GM19452 (cell line): Measurements from ENCODE around the gene GABARAP.

ENCODE experiments used
- ATAC-seq: cut with Tn5 transposase; IDR thresholded peaks from one replicate; pipeline ENCODE4 v1.9.1; 2021; ENCODE audit not compliant: unreplicated experiment

GABARAP gene

DNA sequence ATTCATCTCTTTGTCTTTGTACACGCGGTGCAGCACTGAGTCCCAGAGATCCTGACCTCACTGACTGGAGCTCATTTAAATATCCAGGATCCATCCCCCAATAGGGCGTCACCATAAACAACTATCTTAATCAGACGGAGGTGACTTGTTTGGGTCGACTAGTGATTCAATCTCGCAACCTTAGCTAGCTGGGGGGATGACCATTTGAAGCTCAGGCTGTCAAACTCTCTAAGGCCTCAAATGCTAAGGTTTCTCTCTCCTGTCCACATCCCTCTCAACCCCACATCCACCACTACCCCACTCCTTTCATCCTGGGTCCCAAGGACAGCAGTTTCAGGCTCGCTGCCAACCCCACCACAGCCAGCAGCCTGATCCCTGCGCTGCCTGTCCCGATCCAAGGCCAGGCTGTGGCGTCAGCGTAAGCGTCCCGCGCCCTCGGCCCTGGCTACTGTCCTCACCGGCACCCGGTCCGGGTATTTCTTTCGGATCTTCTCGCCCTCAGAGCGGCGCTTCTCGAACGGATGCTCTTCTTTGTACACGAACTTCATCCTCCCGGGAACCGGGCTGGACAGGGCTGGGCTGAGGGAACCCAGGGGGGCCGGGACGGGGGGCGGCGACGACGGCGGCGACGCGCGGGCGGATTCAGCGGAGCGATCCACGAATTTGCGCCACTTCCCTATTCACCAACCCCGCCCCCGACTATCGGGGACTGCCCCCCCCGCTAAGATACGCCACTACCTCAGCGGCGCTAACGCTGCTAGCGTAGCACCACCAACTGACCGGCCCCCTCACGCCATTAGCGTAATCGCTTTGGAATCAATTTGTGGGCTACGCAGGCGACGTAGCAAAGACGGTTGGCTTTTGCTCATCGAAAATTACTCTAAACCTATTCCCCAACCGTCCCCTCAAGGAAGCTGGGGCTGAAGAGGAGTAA, at the start of gene GABARAP:
Gene GABARAP, minus strand, starts transcription at position 667 of the 934 bp plus-strand sequence. Its CDS starts 119 bp downstream, at position 548.
- ATAC-seq = peak; percentile 17

GRCh38 chr17:7290685-7291084, 48.4 kb upstream of the GABARAP start:
- no peak for ATAC-seq

- ATAC-seq = no peak
These were observed 47.9 kb upstream of the GABARAP start for GRCh38 chr17:7290166-7290565.

DNA sequence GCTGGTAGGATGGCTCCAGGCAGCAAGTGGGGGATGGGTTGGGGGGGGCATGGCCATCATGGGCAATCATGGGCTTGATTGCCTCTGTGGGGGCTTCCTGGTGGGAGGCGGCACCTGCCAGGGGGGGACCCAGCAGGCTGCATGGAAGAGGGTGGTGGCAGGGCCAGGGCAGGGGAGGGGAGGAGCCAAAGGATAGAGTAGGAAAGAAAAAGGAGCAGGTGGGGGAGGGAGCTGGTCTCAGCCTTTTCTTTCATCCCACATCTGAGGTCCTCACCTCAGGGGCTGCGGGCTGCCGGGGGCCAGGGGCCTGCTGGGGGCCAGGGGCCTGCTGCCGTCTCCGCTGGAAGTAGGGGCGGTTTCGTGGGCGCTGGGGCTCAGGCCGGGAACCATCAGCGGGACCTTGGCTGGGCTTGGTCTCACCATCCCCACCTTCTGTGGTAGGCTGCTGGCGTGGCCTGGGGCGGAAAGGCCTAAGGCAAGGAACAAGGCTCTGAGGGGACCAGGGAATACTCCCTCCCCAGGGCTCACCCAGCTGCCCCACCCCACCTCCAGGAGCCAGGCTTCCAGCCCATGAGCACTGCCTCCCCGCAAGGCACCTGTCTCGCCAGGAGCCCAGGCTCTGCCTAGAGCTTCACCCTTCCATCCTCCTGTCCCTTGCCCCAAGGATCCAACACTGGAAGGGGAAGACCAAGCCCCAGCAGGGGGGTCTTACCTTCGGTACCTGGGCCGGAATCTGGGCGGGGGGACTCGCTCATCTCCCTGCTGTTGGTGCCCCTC, 47.2 kb upstream of the GABARAP start:
- no peak for ATAC-seq

- no peak for ATAC-seq
These were observed 43.4 kb upstream of the GABARAP start for GRCh38 chr17:7285679-7286078.

DNA sequence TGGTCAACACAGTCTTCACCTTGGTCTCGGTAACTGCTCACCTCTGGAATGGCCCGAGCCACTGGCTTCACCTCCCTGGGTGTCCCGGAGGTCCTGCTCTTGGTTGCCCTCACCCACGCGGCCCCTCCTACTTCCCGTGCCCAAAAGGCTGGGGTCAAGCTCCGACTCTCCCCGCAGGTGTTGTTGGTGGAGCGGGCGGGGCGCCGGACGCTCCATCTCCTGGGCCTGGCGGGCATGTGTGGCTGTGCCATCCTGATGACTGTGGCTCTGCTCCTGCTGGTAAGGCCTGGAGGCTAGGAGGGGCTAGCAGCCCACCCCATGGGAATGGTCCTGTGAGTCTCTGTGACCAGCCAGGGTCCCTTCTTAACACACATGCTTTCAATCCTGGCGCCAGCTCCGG, 42.7 kb upstream of the GABARAP start:
- no peak for ATAC-seq

GRCh38 chr17:7283471-7284216, 41.4 kb upstream of the GABARAP start:
- no peak for ATAC-seq

DNA sequence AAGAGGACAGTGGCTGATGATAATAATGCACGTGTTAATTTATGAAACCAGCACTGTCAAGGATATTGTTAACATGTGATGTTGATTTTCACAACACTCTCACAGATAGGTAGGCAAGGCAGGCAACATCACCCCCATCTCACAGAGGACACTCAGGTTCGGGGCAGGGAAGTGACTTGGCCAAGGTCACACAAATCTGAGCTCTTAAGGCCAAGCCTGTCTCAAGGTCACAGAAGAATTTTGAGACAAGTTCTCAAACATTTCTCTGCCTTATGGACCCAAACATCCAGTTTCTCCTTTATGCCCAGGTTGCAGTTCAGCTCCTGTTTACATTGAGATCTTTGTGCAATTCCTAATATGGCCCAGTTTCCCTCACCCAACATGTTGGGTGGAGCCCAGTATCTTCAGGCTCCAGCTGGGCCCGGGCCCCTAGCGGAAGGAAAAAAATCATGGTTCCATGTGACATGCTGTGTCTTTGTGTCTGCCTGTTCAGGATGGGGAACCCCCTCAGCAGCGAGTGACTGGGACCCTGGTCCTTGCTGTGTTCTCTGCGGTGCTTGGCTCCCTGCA, 40.6 kb upstream of the GABARAP start:
- ATAC-seq = no peak

GRCh38 chr17:7281953-7282751, 39.9 kb upstream of the GABARAP start:
- no peak for ATAC-seq

DNA sequence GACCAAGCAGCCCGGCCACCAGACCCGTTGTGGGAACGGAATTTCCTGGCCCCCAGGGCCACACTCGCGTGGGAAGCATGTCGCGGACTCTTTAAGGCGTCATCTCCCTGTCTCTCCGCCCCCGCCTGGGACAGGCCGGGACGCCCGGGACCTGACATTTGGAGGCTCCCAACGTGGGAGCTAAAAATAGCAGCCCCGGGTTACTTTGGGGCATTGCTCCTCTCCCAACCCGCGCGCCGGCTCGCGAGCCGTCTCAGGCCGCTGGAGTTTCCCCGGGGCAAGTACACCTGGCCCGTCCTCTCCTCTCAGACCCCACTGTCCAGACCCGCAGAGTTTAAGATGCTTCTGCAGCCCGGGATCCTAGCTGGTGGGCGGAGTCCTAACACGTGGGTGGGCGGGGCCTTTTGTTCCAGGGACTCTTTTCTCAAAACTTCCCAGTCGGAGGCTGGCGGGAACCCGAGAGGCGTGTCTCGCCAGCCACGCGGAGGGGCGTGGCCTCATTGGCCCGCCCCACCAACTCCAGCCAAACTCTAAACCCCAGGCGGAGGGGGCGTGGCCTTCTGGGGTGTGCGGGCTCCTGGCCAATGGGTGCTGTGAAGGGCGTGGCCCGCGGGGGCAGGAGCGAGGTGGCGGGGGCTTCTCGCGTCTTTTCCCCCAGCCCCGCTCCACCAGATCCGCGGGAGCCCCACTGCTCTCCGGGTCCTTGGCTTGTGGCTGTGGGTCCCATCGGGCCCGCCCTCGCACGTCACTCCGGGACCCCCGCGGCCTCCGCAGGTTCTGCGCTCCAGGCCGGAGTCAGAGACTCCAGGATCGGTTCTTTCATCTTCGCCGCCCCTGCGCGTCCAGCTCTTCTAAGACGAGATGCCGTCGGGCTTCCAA, 39.1 kb upstream of the GABARAP start, which contains the start of gene SLC2A4:
Gene SLC2A4, plus strand, starts transcription at position 645 of the 879 bp plus-strand sequence. Its CDS starts 217 bp downstream, at position 862.
- ATAC-seq = peak; percentile 49

GRCh38 chr17:7280519-7281073, 38.3 kb upstream of the GABARAP start:
- ATAC-seq = peak; percentile 62

- no peak for ATAC-seq
These were observed 37.2 kb upstream of the GABARAP start for GRCh38 chr17:7279448-7279847.

GRCh38 chr17:7266784-7267183, 24.5 kb upstream of the GABARAP start:
- no peak for ATAC-seq

GRCh38 chr17:7263801-7264078, 21.5 kb upstream of the GABARAP start:
- no peak for ATAC-seq

DNA sequence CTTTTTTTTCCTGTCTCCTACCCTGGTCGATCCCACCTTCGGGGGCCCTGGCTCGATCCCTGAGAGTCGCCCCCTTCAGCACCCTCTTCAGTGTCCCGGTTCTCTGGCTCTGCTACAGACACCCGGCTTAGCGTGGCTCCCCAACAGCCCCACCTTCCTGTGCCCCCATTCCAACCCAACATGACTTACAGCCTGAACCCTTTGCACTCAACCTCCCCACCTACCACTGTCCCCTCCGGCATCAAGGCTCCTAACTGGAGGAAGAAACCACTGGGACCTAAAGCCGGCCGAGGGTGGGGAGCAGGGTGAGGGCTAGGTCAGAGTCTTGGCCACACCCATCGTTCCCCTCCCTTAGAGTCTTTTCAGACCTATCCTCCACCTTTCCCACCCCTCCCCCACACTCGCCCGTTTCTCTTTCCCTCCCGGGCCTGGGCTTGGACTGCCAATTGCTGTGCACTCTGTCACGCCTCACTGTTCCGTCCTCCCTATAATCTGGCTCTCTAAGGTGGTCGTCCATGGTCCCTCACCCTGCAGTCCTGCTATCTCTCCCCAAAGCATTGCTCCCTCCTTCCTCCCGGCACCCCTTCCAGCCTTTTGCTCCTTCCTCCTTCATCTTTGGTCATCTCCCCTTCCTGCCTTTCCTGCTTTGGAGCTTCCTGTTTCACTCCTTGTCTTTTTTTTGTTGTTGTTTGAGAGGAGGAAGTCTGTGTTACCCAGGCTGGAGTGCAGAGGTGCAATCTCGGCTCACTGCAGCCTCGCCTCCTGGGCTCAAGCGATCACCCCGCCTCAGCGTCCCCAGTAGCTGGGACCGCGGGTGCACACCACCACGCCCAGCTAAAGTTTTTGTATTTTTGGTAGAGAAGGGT, 20.9 kb upstream of the GABARAP start:
- ATAC-seq = no peak

DNA sequence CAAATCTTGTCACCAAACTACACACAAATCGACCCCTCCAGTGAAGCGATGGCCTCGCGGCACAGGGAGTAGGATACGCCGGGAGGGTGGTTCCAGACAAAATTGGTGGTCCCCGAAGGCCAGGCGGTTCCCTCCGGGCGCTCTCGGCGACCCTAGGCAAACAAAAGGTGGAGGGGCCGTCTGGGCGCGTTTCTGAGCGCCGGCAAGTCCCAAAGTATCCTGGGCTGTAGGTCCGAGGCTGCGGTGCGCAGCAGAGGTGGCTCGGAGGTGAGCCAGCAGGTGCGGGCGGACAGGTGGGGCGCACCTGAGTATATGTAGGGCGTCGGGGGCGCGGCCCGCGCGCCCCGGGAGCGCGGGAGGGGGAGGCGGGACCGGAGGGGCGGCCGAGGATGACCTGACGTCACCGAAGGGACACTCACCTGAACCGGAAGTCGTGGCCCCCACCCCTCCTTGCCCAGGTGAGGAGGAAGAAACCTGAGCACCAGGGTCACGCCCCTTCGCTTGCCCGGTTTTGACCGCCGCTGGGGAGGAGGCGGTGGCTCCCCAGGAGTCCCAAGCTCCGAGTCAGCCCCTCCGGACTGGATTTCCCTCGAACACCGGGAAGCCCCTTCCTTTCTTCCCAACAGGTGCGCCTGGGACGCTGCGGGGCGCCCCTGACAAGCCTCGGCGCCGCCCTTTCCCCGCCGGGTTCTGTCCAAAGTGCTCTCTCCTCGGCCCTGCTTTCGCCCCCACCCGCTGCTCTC, 20.1 kb upstream of the GABARAP start, which contains the start of gene CLDN7:
Gene CLDN7, minus strand, starts transcription at position 287 of the 743 bp plus-strand sequence. CDS start 435 bp downstream, outside the sequence.
- ATAC-seq = no peak
